ENCODE results near the gene SUCO. TPM values are rescaled to one million over a fixed set of nuclear protein-coding genes. Genes with fewer than 3 reads are reported as not detected.

SUCO gene
- total RNA-seq, 1 experiment from 2014 or later = 37.4 TPM

GRCh38 chr1:172656576-172656975, 123.6 kb downstream of the SUCO start:
- no peaks in the 10 kb centered on the region for H3K36me3 Mint-ChIP-seq
- no peak for TF ChIP-seq ZBTB43 (CRISPR knock-in tag; IDR thresholded peaks at IDR 0.05)
- no peak for TF ChIP-seq ZNF396 (CRISPR knock-in tag; IDR thresholded peaks at IDR 0.05; ENCODE audit: borderline replicate concordance)
- TF ChIP-seq ESRRA (CRISPR knock-in tag; IDR thresholded peaks at IDR 0.05; ENCODE audit: borderline replicate concordance) = no peak
- no peak for TF ChIP-seq STAT6 (CRISPR knock-in tag; conservative IDR thresholded peaks at IDR 0.05; ENCODE audit: low read depth)
- no peak for TF ChIP-seq ETV6 (CRISPR knock-in tag; IDR thresholded peaks at IDR 0.05)
- TF ChIP-seq KAT7 (CRISPR knock-in tag; IDR thresholded peaks at IDR 0.05; ENCODE audit: borderline replicate concordance) = no peak
- no peak for TF ChIP-seq TEAD4 (CRISPR knock-in tag; IDR thresholded peaks at IDR 0.05)
- TF ChIP-seq FOXK1 (CRISPR knock-in tag; IDR thresholded peaks at IDR 0.05) = no peak
- TF ChIP-seq MLX (CRISPR knock-in tag; IDR thresholded peaks at IDR 0.05) = no peak
- no peak for TF ChIP-seq MXD4 (CRISPR knock-in tag; IDR thresholded peaks at IDR 0.05; ENCODE audit: borderline replicate concordance)
- peaks cover 2% of the 10 kb centered on the region; the same call in 1 of the 2 replicates for H3K27me3 Mint-ChIP-seq (ENCODE audit: low read depth)
- no peaks in the 10 kb centered on the region for H3K4me1 Mint-ChIP-seq
- no peak overlapping the region; the same call in 1 of the 2 replicates for H3K27ac Mint-ChIP-seq
- ATAC-seq = no peak
- ChIA-PET CTCF (no interaction called here), POLR2A (no interaction called here)
- no peaks in the 10 kb centered on the region for H3K9me3 Mint-ChIP-seq
- no peak for DNase-seq (ENCODE audit: low spot score)
- no peak overlapping the region for H3K4me3 Mint-ChIP-seq

- DNase-seq (ENCODE audit: low spot score) = no peak
- H3K36me3 Mint-ChIP-seq = no peaks in the 10 kb centered on the region
- POLR2A ChIA-PET = interaction anchor here (0.6 kb wide), 1 partner anchor 19 kb away, joined by 3 read pairs; no protein-coding TSS in a partner anchor
- peaks cover 2% of the 10 kb centered on the region; the same call in 1 of the 2 replicates for H3K27me3 Mint-ChIP-seq (ENCODE audit: low read depth)
- ATAC-seq = no peak
- H3K9me3 Mint-ChIP-seq = no peaks in the 10 kb centered on the region
- H3K4me1 Mint-ChIP-seq = no peaks in the 10 kb centered on the region
- no peak overlapping the region for H3K4me3 Mint-ChIP-seq
- no peak overlapping the region for H3K27ac Mint-ChIP-seq
- TF ChIP-seq FOXP4 (CRISPR knock-in tag; IDR thresholded peaks at IDR 0.05) (no peak), PRDM15 (CRISPR knock-in tag; IDR thresholded peaks at IDR 0.05) (no peak)
- CTCF ChIA-PET = no interaction called here
These were observed 124.6 kb downstream of the SUCO start for GRCh38 chr1:172657586-172657985.

All from WTC11 (cell line).